Measurements from ENCODE around the gene SIGLEC12.
"Not testable (repeated sequence)": the region's sequence is repeated elsewhere in the genome, so short reads cannot be mapped to it uniquely, and the experiment has no call there.

SIGLEC12 gene

DNA sequence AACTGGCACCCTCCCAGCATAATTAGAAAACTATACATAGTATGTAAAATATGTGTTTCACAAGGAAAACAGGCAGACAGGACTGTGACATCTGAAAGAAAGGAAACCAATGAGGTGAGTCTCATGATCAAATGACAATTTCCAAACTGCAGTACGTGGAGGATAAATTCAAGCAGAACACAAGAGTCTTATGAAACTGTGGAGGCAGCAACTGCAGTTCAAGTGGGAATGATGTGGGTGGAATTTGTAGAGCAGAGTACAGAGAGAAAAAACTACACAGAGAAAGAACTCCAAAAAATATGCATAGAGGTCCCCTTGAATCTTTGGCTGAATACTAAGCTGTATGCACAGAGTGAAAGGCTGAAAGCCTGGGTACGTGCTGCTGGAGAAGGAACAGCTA, 20.2 kb upstream of the SIGLEC12 start:
- no peak for DNase-seq (ENCODE audit: low read depth)

DNA sequence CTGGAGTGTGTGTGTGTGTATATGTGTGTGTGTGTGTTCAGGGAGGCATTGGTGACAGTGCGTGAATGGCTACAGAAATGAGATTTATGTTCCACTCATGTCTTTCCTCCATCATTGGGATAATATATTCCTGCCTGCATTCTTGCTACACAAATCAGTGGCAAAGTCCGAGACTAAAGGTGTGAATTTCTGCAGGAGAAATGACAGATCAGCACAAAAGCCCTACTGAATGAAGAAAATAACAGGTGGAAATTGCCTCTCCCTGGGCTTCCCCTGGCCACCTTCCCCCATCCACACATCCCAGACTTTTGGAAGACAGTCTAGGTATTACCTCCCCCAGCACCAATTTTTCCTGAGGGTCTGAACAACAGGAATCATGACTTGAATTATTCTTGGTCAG, 19.8 kb upstream of the SIGLEC12 start:
- no peak for DNase-seq (ENCODE audit: low read depth)

DNA sequence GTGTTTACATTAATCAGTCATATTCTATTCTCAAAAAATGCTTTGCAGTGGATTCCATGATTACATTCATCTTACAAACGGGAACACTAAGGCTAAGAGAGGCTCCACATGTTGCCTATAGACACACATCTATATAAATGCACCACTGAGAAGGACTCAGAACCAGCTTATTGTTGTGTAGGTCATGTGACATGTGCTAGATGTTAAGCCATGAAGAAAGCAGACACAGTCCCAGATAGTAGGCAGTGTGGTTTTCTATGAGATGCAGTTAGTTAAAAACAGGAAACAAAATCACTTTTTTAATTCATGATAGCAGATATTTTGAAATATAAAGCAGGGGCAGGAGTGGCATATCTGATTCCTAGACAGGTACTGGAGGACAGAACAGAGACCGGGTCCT, 19.1 kb upstream of the SIGLEC12 start:
- no peak for DNase-seq (ENCODE audit: low read depth)

DNA sequence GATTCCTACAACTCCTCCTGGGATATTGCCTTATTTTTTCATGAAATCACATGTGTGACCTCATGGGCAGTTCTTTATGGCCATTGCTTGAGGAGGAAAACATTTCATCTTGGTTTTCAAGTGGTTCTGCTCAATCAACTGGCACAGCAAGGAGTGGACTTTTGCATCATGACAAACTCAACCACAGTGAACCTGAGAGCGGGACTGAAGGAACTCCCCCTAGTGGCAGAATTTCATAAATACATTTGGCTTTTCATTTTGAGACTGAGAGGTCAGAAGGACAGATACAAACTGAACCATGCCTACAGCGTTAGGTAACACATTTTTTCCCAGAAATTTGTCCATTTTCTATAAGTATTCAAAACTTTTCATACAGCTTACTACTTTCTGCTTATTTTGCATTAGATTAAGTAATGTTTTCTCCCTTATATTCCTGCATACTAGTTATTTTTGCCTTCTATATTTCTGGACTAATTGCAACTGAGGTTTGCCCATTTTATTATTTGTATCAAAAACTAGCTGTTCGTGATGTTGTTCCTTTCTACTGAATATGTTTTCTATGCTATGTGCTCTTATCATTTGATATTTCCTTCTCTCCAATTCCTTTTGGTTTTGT, 13.4 kb upstream of the SIGLEC12 start:
- DNase-seq (ENCODE audit: low read depth), result peak; percentile 33

DNA sequence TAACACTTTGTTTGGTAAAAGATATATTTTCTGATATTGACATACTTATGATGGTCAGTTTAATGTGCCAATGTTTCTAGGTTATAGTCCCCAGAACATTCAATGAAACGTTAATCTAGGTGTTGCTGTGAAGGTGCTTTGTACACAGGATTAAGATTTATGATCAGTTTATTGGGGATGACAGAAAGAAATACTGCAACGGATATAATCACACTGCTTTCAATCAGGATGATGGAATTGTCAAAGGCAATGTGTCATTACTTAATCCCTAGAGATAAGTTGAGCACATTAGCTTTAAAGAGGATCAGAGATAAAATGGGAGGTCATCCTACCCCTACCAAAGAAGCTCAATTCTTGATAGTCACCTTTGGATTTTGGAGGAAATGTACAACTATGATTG, 12.4 kb upstream of the SIGLEC12 start:
- no peak for DNase-seq (ENCODE audit: low read depth)

DNA sequence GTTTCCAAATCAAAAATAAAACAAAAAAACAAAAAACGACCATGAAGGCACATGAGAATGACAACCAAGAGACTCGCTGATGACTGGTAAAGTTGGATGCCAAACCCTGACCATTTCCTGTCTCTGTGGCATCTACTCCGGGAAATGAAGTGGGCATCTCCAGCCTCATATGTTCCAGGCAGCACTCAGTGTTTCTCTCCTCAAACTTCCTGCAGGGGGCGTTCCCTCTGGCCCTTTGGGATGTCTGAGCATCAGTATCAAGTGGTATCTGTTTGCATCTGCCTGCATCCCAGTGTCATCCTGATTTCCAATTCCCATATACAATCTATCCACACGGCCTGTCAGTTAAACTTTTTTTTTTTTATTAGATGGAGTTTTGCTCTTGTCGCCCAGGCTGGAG, 9.8 kb upstream of the SIGLEC12 start:
- no peak for DNase-seq (ENCODE audit: low read depth)

DNA sequence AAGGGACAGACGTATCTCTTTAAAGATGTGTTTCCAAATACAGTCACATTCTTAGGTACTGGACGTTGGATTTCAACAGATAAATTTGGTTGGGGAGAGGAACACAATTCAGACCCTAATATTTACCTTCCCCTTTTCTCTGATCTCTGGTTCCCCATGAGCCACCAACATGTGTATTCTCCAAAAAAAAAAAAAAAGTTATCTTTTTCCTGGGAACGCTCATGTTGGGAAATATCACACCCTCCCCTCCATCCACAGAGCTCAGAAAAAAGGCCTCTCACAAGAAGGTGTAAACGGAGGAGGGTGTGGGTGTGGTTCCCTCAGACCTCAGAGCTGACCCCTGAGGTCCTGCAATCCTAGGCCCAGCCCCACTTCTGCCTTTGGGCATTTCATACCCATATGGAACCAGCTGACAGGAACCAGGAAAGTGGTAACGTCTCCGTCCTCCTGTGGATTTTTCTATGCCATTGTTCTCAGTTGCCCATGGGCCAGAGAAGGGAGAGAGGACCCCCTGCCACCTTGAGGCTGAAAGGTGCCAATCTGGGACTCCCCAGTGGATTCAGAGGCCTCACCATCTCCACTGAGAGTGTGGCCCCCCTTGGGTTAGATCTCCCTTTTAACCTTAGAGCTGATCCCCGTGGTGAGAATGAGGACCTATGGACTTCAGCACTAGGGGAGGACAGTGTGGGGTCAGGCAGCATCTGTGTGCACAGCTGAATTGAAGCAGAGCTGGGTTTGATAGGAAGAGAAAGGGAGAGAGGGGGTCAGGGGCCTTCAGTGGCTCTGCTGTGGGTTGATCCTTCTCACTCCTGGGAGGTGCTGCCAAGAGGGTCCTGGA, 8.4 kb upstream of the SIGLEC12 start:
- no peak for DNase-seq (ENCODE audit: low read depth)

DNA sequence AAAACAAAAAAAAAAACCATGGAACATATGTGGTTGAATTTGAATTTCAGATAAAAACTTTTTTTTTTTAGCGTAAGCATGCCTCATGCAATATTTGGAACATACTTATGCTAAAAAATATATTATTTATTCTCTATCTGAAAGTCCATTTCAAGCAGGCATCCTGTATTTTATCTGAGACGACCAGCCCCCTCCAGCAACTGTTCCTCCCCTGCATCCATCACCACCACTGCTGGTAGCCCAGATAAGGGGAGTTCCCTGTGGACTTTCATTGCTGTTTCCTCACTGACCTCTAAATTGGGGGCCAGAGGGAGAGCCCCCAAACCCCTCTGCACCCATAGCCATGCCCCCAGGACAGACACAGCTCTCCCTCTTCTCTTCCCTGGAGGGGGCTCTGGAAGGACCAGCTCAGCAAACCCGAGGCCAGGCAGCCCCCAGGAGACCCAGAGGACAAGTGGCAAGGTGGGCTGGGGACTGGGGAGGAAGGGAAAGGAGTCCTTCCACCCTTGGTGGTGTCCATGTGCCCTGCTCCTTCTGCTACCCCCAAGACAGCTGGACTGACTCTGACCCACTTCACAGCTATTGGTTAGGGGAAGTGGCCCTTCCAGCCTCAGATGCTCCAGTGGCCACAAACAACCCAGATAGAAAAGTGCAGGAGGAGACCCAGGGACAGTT, 6.6 kb upstream of the SIGLEC12 start:
- no peak for DNase-seq (ENCODE audit: low read depth)

DNA sequence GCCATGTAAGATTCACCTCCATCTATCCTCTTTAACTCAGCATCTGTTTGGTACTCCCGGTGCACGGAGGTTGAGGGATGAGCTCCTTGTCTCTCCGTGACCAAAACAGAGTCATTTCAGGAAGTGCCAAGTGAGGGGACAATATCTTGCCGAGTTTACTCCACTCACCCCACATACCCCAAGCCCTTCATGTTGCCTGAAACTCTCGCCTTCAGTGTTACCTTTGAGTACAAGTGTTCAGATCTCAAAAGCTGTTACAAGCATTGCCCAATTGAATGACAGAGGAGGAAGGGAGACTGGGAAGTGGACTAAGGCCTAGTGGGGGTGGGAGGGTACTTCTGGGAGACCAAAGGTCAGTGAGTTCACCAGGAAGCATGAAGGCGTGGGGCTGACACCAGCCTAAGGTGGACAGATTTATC, 6.0 kb upstream of the SIGLEC12 start:
- no peak for DNase-seq (ENCODE audit: low read depth)

DNA sequence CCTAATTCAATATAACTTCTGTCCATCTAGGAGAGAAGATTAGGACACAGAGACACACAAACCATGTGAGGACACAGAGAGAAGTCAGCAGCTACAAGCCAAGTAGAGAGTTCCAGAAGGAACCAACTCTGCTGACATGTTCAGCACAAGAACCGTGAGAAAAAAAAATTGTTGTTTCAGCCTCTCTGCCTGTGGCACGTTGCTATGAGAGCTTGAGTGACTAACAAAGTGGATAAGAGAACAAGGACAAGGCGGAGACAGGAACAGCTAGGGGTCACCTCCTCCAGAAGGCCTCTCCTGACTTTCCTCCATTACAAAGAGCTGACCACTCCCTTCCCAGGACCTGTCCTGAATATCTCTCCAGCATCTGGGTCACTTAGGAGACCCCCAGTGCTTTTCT, 5.6 kb upstream of the SIGLEC12 start:
- no peak for DNase-seq (ENCODE audit: low read depth)

DNA sequence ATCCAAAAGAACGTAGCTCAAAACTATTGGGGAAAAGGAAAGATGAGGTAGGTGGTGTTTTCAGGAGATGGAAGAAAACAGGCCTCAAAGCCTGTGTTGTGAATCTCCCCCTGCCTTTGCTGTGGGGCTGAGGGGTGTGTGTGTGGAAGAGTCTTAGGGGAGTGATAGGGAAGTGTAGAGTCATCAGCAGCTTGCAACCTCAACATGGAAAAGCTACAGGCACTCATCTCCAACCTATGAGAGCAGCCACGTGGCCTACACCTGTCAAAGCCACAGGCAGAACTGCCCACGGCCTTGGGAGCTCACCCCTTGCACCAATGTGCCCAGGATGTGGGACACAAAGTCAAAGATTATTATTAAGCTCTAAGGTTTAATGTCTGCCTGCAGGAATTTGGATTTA, 4.3 kb upstream of the SIGLEC12 start:
- DNase-seq (ENCODE audit: low read depth), result no peak

DNA sequence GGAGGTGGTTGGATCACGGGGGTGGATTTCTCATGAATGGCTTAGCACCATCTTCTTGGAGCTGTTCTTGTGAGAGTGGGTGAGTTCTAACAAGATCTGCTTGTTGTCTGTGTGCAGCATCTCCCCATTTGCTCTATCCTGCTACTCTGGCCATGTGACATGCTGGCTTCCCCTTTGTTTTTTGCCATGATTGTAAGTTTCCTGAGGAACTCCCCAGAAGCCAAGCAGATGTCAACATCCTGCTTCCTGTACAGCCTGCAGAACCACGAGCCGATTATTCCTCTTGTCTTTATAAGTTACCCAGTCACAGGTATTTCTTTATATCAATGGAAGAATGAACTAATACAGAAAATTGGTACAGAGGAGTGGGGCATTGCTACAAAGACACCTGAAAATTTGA, 2.3 kb upstream of the SIGLEC12 start:
- DNase-seq (ENCODE audit: low read depth), result no peak

DNA sequence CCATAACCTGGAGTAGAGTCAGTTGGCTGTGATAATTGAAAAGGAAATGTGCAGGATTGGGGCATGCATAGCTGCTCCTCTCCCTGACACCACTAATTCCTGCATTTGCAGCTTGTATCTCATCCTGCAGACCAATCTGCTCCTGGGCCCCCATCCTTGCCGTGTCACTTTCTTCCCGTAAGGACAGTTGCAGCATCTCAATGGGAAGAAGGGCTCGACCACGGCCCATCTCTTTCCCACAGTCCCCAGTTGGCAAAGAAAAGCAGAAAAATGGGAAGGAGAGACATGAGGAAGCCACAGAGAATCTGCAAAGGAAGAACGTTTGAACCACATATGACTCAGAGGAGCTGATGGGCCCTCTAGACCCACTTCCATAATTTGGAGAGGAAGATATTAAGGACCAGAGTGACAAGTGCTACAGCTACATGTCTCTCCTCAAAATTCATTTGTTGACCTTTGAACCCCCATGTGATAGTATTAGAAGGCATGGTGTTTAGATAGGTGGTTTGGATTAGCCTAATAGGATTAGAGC, 1.8 kb upstream of the SIGLEC12 start:
- DNase-seq (ENCODE audit: low read depth), result no peak

DNA sequence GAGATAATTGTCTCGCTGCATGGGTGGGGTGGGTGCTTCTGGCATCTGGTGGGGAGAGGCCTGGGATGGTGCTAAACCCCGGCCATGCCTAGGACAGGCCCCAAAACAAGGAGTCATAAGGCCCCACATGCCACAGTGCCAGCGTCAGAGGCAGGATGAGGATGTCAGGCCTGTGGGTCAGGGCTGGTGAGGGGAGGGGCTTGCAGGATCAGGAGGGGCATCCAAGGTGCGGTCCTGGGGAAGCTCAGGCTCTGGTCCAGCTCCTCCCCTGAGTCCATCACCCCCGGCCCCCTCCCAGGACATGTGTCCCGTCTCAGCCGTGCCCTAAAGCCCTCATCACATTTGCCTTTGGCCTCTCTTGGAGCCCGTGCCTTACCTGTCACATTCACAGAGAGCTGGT, 669 bp downstream of the SIGLEC12 start:
- not testable (repeated sequence) for DNase-seq (ENCODE audit: low read depth)

DNA sequence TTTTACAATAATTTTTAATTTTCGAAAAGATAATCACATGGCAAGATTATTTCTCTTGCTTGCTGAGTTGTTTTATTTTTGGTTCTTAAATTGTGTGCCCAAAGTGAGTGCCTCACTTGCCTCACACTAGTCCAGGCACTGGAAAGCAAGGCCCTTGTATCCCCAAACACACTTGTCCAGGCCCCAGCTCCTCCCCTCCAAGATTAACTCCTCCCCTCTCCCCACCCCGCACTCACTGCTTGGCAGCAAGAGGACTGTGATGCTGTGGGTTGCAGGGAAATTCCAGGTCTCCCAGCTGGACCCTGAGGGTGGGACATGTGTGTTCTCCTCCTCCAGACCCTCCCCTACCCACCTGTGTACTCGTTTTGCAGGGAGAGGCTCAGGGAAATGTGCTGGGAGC, 3.9 kb downstream of the SIGLEC12 start:
- DNase-seq (ENCODE audit: low read depth), result no peak

DNA sequence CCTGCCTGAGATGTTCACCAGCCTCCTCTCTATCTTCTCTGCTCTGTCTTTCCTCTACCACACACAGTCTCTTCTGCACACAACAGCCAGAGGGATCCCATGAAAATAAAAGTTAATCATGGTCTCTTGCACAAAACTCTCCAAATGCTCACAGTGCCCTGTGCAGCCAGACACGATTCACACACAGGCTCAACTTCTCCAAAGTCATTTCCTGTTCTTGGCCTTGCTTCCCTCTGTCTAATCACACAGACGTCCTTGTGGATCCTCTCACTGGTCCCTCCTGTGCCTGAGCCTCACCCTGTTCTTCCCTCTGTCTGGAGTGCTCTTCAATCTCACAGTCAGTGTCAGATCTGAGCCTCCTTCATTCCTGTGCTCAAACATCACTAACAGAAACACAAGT, 7.8 kb downstream of the SIGLEC12 start:
- DNase-seq (ENCODE audit: low read depth), result no peak

DNA sequence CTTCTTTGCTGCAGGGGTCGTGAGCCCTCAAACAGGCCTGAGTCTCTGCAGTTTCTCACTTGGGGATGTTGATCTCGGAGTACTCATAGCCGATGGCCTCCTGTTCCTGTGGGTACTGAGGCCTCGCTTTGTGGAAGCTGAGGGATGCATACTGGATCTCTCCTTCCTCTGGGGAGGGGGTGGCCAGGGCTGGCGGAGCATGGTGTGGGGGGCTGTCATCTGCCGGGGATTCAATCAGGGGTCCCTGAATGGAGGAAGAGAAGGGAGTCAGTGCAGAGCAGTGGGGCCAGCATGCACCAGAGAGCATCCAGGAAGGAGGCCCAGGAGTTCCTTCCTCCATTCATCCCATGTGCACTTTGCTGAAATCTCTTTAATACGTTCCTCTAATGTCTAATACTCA, 10.0 kb downstream of the SIGLEC12 start:
- DNase-seq (ENCODE audit: low read depth), result no peak

DNA sequence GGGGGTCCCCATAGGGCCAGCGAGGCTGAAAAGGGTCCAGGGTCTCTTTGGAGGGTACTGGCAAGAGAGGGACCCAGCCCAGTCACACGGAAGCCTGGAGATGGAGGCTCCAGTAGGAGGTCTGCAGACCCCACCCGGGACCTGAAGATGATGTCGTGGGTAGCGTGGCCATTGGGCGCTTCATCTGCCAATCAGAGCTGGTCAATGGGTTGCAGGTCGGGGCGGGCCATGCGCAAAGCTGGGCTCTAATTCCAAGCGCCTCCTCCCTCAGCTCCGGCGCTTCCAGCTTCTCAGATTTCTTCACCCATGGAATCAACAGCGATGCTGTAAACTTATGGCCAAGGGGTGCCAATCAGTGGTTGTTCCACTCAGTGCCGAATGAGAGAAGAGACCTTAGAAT, 10.9 kb downstream of the SIGLEC12 start:
- no peak for DNase-seq (ENCODE audit: low read depth)

DNA sequence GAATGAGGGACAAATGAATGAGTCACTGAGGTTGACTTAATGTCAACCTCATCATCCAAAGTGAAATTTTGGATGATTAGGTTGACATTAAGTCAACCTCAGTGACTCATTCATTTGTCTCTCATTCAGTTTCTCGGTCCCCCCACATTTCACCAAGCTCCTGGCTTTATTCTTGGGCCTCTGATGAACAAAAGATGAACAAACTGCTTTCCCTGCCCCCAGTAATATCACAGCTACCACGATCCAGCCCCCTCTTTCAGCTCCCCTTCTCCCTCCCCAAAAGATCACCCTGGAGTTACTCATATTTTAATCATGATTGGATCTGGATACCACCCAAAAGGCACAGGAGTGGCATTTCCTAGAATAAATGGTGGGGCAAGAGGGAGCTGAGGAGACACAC, 12.5 kb downstream of the SIGLEC12 start:
- DNase-seq (ENCODE audit: low read depth), result no peak

DNA sequence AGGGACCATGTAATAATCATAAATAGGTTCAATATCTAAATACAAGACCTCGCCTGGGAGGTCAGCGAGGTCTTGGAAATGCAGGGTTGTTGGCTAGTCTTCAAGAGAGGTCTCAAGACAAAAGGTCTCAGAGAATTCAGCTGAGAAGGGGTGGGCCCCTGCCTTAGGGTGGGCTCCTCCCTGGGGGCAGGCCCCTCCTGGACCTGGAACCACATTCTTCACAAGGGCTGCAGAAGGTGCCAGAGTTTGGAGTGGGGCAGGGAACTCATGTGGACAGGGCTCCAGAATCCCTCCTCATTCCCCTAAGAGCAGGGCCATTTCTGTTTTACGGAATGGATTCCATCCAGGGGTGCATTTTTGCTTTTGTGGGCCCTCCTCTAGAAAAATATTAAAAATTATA, 13.1 kb downstream of the SIGLEC12 start:
- DNase-seq (ENCODE audit: low read depth), result no peak

DNA sequence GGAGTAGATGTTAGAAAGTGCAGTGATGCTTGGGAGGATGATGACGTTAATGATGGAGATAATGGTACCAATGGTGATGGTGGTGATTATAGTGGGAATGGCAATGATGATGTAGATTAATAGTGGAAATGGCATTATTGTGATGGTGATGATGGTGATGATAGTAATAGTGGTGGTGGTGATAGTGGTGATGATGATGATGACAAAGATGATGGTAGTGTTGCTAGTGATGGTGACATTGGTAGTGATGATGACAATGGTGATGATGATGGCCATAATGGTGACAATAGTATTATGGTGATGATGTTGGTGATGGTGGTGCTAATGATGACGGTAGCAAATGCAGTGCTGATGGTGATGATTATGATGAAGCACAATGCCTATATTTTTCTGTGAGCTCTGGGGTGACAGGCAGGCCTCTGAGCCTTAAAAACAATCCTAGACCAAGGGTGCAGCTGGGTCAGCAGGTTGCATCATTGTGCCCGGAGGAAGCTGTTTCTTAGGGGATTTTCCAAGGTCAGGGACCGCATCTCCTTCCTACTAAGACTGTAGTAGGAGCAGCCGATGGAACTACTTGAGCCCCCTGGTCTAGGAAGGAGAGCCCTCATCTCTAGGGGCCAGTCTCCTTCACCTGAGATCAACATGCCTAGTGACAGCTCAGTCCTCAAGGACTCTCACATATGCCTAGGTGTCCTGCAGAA, 15.5 kb downstream of the SIGLEC12 start:
- DNase-seq (ENCODE audit: low read depth), result no peak

DNA sequence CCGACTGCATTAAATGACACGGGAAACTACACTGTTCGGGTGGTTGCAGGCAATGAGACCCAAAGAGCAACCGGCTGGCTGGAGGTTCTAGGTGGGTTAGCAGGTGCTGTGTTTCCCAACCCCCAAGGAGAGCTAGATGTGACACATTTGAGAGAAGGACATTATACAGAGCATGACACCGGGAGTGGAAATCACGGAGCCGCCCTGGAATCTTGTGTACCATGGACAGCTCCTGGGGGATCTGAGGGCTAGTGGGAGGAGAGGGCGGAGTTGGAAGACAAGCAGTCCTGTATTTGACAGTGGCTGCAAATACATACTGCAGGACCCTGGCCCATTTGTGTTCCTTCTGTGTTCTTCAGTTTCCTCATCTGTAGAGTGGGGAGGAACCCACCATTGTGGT, 21.0 kb downstream of the SIGLEC12 start:
- no peak for DNase-seq (ENCODE audit: low read depth)
